Hippocampal formation (tissue), 2 donors: ENCODE measurements around the gene PTPRG.

ENCODE experiments used
- DNase-seq, 2 donors: peaks; one replicate each; lab custom pipeline; 2025; lab: John Stamatoyannopoulos, UW

PTPRG gene

GRCh38 chr3:61589856-61590255 lies 28.5 kb downstream of the PTPRG start:
- no peak for DNase-seq

DNA sequence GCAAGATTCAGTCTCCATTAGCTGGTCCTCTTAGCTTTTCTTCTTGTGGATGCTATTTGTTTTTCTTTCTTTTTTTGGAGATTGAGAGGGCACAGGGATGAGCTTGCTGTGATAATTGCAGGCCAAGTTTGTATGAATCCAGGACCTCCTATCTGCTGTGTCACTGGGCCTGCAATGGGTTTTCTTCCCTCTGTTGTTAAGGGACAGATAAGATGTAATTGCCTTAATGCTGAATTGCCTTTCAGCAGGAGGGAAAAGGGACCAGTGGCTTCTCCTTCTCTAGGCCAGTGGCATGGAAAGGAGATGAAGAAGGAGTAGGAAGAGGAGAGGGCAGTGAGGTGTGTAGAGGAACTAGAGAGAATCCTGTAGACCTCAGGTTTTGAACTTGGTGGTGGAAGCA lies 29.9 kb downstream of the PTPRG start:
- no peak for DNase-seq

DNA sequence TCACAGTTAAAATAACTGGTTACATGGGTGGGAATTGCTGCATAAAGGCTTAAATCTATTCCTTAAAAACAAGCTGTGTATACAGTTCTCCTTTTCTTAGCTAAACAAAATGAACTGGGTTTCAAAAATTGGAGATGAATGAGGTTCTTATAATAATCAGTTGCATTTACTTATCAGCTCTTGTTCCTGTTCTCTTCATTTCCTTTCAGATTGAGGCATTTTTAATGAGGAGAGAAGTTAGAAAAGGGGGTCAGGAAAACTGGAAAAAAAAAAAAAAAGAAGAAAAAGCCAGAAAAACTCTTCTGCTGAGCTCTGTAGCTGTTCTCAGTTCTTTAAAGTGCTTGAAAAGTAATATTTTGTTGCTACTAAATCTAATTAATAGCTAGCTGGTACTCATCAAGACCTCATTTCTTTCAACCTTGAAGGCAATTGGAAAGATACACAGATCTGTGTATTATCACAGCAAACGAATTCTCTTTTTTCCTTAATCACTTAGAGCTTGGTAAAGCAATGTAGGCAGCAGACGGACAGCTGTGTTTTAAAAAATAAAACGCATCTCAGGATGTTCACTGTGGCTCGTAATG lies 32.2 kb downstream of the PTPRG start:
- DNase-seq, result no peak

GRCh38 chr3:61594144-61594963 lies 33.0 kb downstream of the PTPRG start:
- DNase-seq, result no peak

DNA sequence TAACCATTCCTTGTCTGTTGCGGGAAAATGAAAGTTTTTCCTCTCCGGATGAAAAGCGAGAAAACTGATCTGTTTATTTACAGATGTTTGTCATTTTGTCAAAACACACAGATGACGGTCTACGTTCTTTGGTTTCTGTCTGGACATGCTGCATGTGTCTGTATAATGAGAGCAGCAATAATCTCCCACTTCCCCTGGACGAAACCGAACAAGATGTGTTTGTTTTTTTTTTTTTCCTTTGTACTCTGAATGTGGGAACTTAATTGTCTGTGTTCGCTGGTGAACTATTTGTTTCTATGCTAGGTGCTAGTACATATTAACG lies 33.6 kb downstream of the PTPRG start:
- DNase-seq, result no peak

- no peak for DNase-seq
These were observed 33.9 kb downstream of the PTPRG start for GRCh38 chr3:61595288-61595687.

DNA sequence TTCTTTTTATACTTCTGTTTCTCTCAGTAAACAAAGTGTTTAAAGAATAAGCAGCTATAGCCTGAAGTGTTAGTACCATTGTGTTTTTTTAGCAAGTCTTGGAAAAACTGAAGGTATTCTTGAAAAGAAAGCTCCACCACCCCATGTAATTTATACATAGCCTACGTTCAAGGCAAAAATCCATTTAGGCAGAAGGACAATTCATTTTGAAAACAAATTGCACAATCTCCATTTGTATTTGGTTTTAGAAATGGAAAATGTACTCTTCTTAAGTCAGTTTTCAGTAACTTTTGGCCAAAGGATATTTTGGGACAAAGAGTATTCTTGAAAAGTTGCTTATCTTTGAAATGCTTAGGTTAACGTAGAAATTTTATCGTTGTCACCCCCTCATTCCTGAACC lies 34.5 kb downstream of the PTPRG start:
- DNase-seq, result no peak

DNA sequence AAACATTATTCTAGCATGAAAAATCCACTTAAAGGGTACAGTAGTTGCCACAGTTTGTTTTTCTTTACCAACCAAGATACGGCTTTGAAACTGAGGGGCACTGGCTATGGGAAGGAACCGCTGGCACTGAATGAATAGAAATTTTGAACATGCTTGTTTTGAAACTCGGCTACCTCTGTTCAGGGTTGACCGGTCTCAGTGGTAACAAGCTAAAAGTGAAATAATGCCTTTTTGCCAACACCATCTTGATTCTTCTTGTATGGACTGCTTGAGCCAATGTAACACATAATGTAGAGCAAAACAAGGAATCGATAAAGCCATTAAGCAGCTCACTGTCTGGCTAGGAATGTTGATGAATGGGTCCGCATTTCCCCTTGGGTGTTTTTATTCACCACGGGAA lies 36.5 kb downstream of the PTPRG start:
- DNase-seq, result no peak

GRCh38 chr3:61600195-61600594 lies 38.8 kb downstream of the PTPRG start:
- DNase-seq, result no peak

DNA sequence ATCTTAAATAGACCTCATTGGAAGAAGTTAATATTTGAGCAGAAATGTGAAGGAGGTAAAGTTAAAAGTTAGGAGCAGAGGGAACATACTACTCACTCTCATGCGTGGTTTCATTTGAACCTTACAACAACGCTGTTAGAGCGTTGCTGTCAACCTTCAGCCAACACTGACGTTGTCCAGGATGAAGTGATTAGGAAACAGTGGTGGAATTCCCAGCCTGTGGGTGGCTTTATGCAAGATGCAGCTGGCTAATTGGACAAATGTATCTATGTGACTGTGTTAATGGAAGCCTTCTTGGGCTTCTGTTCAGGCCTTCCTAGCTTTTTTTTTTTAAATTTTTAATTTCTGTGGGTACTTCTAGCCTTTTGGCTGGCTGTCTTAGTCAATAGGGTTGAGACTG lies 40.5 kb downstream of the PTPRG start:
- DNase-seq, result no peak

GRCh38 chr3:61602466-61602865 lies 41.1 kb downstream of the PTPRG start:
- no peak for DNase-seq

DNA sequence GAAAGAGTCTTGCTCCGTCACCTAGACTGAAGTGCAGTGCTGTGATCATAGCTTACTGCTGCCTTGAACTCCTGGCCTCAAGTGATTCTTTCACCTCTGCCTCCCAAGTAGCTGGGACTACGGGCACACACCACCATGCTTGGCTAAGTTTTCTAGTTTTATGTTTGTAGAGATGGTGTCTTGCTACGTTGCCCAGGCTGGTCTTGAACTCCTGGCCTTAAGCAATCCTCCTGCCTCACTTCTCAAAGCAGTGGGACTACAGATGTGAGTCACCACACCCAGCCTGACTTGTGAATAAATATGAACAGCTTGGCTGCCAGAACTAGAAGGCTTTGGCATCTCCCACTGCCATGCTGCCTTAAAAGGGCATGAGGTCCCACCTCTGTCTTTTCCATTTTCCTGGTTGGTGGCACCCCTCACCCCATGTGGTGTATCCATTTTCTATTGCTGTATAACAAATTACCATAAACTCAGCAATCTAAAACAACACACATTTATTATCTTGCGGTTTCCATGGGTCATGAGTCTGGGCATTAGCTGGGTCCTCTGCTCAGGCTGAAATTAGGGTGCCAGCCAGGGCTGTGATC lies 44.3 kb downstream of the PTPRG start:
- DNase-seq, result no peak

- DNase-seq, result no peak
These were observed 44.8 kb downstream of the PTPRG start for GRCh38 chr3:61606196-61606595.

DNA sequence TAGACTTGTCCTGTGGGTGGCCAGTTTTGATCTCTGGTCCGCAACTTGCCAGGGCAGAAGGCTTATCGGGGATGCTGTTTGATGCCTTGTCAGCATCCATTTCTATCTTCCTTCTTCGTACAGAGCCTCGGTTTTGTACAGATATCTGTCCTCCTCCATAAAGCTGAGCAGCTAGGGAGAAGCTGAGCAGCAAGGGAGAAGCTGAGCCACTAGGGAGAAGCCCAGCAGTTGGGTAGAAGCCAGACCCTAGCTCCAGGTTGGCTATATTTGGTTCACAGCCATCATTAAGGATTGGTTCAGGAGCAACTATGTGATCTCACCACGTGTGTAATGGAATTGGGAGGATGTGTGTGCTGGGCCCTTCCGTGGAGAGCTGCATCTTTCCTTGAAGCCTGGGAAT lies 46.7 kb downstream of the PTPRG start:
- DNase-seq, result no peak

DNA sequence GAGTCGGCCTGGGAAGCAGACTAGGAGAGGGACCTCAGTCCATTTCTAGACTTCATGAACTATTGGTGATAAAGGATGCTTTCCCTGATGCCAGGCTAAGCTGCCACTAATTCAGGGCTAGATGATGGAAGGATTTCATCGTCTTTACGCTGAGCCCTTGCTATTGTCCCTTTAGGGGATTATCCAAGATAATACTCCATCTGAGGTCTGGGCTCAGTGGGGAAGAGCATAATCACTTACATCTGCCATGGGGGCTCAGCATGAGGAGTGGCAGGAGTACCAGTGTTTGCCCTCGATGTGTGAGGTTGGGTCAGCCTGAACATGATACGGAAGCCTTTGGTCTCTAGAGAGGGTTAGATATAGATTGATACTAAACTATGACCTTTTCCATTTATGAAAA lies 47.3 kb downstream of the PTPRG start:
- DNase-seq, result no peak

- no peak for DNase-seq
These were observed 48.9 kb downstream of the PTPRG start for GRCh38 chr3:61610316-61610715.

DNA sequence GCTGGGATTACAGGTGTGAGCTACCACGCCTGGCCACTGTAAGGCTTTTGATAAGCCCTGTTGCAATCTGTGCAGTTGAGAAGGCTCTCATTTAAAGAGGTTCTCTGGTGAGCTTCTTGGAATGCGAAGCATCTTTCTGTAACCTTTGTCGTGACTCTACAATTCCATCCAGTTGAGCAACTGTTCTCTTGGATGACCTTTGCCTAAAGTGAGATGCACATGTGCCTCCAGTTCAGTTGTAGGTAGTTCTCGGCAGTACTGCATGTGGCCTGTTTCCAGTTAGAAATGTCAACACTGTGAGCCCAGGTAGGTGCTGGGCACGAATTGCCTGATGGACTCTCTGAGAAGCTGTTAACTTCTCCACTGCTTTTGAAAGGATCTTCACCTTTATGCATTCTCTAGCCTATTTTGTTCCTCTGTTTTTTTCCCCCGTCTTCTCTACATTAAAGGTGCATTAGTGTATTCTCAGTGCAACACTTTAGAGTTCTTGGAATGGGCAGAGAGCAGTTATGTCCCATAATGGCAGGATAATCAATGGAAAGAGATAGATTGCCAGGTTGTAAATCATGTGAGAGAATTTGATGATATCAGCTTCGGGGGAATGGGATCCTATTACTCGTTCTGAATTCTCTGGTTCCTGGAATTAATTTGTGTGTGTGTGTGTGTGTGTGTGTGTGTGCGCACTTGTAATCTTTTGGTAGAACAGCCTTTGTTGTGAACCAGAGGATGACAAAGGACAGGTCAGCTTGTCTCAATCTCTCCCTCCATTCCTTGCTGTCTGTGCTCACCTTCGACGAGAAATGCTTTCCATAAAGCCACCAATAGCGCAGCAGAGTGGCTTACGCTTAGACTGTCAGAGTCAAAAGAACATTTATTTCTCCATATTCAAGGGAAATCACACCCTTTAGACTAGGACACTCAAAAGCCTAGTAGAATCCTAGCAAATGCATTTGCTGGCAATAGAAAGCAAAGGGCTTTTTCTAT lies 51.1 kb downstream of the PTPRG start:
- DNase-seq, result no peak

DNA sequence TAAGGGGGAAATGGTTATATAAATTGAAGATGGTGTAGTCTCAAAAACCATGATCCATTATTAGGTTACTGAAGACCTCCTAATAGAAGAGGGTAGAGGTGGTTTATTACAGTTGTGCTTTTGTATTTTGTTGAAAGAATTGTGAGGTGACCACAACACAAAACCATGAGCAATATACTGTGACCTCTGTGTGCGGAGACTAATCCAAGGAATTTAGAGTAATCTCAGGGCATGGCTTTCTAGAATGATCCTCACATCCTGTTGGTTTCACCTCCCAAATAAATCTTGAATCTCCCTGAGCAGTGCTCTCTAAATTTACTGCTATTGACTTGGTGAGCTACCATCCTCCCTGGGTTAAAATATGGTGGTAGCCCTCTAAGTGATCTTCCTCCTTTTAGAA lies 52.3 kb downstream of the PTPRG start:
- DNase-seq, result no peak

DNA sequence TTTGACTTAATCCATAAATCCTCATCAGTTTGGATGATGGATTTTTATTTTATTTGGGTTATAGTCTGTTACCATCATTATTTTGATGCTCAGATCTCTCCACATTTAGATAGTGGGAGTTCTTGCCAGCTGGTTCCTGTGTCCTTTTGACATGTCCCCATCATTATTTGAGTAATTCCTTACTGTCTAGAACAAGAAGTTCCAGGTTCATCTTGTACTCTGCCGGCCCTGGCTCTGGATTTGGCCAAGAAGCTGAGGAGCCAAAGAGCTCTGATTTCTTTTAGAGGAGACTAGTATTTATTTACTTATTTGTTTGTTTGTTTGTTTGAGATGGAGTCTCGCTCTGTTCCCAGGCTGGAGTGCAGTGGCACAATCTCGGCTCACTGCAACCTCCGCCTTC lies 54.3 kb downstream of the PTPRG start:
- no peak for DNase-seq

DNA sequence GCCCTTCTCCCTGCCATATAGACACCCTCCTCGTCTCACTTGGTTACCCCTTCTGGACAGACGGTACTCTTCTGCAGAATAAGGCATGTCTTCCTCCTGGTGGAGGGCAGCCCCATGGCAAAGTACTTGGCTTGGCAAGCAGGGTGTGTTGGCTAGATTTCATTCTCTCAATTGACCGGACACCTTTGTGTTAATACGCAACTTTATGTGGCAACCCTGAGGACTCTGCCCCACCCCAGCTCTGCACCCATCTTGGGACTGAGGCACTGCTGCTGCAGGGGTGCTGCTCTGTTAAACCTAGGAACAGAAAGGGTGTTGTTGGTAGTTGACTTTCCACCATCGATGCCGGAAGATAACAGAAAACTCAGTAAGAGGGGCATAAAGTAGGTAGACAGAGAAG lies 55.2 kb downstream of the PTPRG start:
- no peak for DNase-seq

DNA sequence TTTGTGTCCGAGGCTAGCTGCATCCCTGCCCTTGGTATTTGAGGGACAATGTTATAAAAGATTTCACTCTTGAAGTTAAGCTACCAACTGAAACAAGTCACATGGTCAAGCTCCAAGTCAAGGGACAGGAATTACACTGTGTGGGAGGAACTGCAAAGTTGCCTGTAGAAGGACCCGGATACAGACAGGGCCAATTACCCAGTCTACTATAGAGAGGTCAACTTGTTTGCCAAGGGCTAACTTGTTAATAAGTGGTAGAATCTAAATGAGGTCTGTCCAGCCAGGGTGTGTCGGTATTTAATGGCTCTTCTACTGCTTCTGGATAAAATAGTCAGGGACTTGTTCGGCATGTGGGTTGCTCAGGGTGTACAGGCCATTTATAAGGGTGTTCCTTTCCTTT lies 55.7 kb downstream of the PTPRG start:
- DNase-seq, result no peak

GRCh38 chr3:61617651-61618050 lies 56.3 kb downstream of the PTPRG start:
- no peak for DNase-seq
